GM12878 (cell line): ENCODE measurements around the gene MEGF9.

ENCODE experiments used
- CEBPZ ChIP-seq: fragments of 150-350 bp; IDR thresholded peaks from 2 replicates; pipeline ENCODE4 v1.6.1; 2016; ENCODE audit warnings: low read depth, low read length
- CHD1 ChIP-seq: IDR thresholded peaks from 2 replicates; pipeline ENCODE4 v1.6.1; 2012; ENCODE audit warnings: low read depth, low read length, improper control_type of control experiment
- EP300 ChIP-seq, 2 experiments: fragments of 150-350 bp in 1 of 2; IDR thresholded peaks; 2 replicates each; pipeline ENCODE4 v1.6.1; 2011 to 2012; ENCODE audit warnings: low read depth in 2 of 2, low read length in 2 of 2, borderline replicate concordance in 1 of 2, improper control_type of control experiment in 1 of 2, inconsistent platforms in 1 of 2; ENCODE audit not compliant: control insufficient read depth in 1 of 2
- LARP7 ChIP-seq: fragments of 450-650 bp; IDR thresholded peaks from 2 replicates; pipeline ENCODE4 v1.6.1; 2017; ENCODE audit warnings: mild to moderate bottlenecking
- NRF1 ChIP-seq: conservative IDR thresholded peaks from 2 replicates; pipeline ENCODE4 v1.6.1; 2011; ENCODE audit warnings: mild to moderate bottlenecking, low read depth, low read length, improper control_type of control experiment
- POLR2AphosphoS5 ChIP-seq: IDR thresholded peaks from 2 replicates; pipeline ENCODE4 v1.6.1; 2011; ENCODE audit warnings: mild to moderate bottlenecking, low read length, inconsistent platforms
- SIX5 ChIP-seq: IDR thresholded peaks from 2 replicates; pipeline ENCODE4 v1.6.1; 2011; ENCODE audit warnings: mild to moderate bottlenecking, low read depth, low read length, moderate library complexity; ENCODE audit not compliant: severe bottlenecking
- SMC3 ChIP-seq: IDR thresholded peaks from 2 replicates; pipeline ENCODE4 v1.6.1; 2011; ENCODE audit warnings: low read length, improper control_type of control experiment, borderline replicate concordance
- ZNF274 ChIP-seq: IDR thresholded peaks from one replicate; pipeline ENCODE4 v1.8.0; 2011; ENCODE audit not compliant: insufficient read length, insufficient read depth
- ZZZ3 ChIP-seq: IDR thresholded peaks from 2 replicates; pipeline ENCODE4 v1.6.1; 2011; ENCODE audit warnings: low read depth; ENCODE audit not compliant: control insufficient read depth, insufficient read length
- TF ChIP-seq, protein P1 (sequence below), 3 experiments: IDR thresholded peaks in 2 of 3; conservative IDR thresholded peaks in 1 of 3; 2 replicates each; pipeline ENCODE4 v1.5.1; 2011; ENCODE audit warnings: low read depth in 3 of 3, low read length in 3 of 3, mild to moderate bottlenecking in 3 of 3, control low read depth in 2 of 3, moderate library complexity in 2 of 3, inconsistent platforms in 1 of 3, mixed read lengths in 1 of 3; ENCODE audit not compliant: control insufficient read depth in 2 of 3, insufficient read depth in 1 of 3; ENCODE audit errors: extremely low read depth in 1 of 3
- TF ChIP-seq, protein P2 (sequence below): fragments of 450-650 bp; IDR thresholded peaks from 2 replicates; pipeline ENCODE4 v1.6.1; 2014; ENCODE audit warnings: mild to moderate bottlenecking
- TF ChIP-seq, protein P3 (sequence below): fragments of 450-650 bp; formaldehyde crosslinking; IDR thresholded peaks from 2 replicates; pipeline ENCODE4 v1.5.0; 2022; ENCODE audit warnings: mild to moderate bottlenecking, missing genetic modification characterization

DNA sequence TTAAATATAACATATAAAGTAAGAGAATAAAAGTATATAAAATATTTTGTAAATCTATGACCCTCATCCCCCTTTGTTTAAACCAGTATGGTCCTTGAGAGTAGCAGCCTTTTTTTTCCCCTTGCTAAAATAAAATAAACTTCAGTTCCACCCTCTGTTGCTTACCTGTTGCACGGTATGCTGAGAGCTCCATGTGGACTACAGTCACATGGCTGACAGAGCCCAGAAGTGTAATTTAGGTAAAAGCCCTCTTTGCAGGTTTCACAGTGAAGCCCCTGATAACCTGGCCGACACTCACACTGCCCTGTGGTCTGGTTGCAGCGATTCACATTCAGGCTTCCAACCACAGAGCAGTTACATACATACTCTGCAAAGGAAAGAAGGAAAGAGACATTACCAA is 55.1 kb downstream of the MEGF9 start:
- TF ChIP-seq LARP7 (no peak), NRF1 (no peak), ZZZ3 (no peak), EP300 (IDR thresholded peaks at IDR 0.05; ENCODE audit: borderline replicate concordance in 1 of 2, control insufficient read depth in 1 of 2, low read depth in 2 of 2, low read length in 2 of 2) (no peak), SIX5 (no peak), SMC3 (no peak), CHD1 (no peak), POLR2AphosphoS5 (no peak), CEBPZ (no peak), ZNF274 (no peak)
- TF ChIP-seq, protein P1, sequence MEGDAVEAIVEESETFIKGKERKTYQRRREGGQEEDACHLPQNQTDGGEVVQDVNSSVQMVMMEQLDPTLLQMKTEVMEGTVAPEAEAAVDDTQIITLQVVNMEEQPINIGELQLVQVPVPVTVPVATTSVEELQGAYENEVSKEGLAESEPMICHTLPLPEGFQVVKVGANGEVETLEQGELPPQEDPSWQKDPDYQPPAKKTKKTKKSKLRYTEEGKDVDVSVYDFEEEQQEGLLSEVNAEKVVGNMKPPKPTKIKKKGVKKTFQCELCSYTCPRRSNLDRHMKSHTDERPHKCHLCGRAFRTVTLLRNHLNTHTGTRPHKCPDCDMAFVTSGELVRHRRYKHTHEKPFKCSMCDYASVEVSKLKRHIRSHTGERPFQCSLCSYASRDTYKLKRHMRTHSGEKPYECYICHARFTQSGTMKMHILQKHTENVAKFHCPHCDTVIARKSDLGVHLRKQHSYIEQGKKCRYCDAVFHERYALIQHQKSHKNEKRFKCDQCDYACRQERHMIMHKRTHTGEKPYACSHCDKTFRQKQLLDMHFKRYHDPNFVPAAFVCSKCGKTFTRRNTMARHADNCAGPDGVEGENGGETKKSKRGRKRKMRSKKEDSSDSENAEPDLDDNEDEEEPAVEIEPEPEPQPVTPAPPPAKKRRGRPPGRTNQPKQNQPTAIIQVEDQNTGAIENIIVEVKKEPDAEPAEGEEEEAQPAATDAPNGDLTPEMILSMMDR (IDR thresholded peaks at IDR 0.05 in 2 of 3, conservative IDR thresholded peaks at IDR 0.05 in 1 of 3; ENCODE audit: control insufficient read depth in 2 of 3, extremely low read depth in 1 of 3, insufficient read depth in 1 of 3, low read depth in 3 of 3, low read length in 3 of 3), result no peak
- TF ChIP-seq, protein P2, sequence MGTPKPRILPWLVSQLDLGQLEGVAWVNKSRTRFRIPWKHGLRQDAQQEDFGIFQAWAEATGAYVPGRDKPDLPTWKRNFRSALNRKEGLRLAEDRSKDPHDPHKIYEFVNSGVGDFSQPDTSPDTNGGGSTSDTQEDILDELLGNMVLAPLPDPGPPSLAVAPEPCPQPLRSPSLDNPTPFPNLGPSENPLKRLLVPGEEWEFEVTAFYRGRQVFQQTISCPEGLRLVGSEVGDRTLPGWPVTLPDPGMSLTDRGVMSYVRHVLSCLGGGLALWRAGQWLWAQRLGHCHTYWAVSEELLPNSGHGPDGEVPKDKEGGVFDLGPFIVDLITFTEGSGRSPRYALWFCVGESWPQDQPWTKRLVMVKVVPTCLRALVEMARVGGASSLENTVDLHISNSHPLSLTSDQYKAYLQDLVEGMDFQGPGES, result no peak
- TF ChIP-seq, protein P3, sequence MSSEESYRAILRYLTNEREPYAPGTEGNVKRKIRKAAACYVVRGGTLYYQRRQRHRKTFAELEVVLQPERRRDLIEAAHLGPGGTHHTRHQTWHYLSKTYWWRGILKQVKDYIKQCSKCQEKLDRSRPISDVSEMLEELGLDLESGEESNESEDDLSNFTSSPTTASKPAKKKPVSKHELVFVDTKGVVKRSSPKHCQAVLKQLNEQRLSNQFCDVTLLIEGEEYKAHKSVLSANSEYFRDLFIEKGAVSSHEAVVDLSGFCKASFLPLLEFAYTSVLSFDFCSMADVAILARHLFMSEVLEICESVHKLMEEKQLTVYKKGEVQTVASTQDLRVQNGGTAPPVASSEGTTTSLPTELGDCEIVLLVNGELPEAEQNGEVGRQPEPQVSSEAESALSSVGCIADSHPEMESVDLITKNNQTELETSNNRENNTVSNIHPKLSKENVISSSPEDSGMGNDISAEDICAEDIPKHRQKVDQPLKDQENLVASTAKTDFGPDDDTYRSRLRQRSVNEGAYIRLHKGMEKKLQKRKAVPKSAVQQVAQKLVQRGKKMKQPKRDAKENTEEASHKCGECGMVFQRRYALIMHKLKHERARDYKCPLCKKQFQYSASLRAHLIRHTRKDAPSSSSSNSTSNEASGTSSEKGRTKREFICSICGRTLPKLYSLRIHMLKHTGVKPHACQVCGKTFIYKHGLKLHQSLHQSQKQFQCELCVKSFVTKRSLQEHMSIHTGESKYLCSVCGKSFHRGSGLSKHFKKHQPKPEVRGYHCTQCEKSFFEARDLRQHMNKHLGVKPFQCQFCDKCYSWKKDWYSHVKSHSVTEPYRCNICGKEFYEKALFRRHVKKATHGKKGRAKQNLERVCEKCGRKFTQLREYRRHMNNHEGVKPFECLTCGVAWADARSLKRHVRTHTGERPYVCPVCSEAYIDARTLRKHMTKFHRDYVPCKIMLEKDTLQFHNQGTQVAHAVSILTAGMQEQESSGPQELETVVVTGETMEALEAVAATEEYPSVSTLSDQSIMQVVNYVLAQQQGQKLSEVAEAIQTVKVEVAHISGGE, result no peak
